Right cardiac atrium (tissue), 5 donors: ENCODE results near the gene SIM2. TPM values are rescaled to one million over a fixed set of nuclear protein-coding genes. Genes with fewer than 3 reads are reported as not detected.
A peak's percentile ranks its signal among the peaks of the same experiment; 100 is the strongest.

ENCODE experiments used
- ATAC-seq, 2 donors: fragments of 200-7000 bp; cut with Tn5 transposase; one replicate each; pipeline versions ENCODE4 v1.8.0 to v1.9.1; 2020; ENCODE audit warnings: moderate library complexity in 2 of 2, mild to moderate bottlenecking in 1 of 2
- DNase-seq, 3 donors: peaks; one replicate each; pipeline ENCODE4 v3.0.0-alpha.2; 2020
- H3K27ac ChIP-seq: one replicate; pipeline ENCODE4 v1.5.1; 2013; ENCODE audit warnings: mild to moderate bottlenecking, low read length, control low read depth, moderate library complexity
- H3K27me3 ChIP-seq: one replicate; pipeline ENCODE4 v1.6.1; 2013; ENCODE audit not compliant: control insufficient read depth, insufficient read depth
- H3K4me1 ChIP-seq: one replicate; pipeline ENCODE4 v1.6.1; 2013; ENCODE audit warnings: low read length; ENCODE audit not compliant: control insufficient read depth, insufficient read depth
- H3K4me3 ChIP-seq: one replicate; pipeline ENCODE4 v1.5.1; 2013; ENCODE audit warnings: low read length, control low read depth
- H3K9me3 ChIP-seq: one replicate; pipeline ENCODE4 v1.6.1; 2013; ENCODE audit warnings: low read length; ENCODE audit not compliant: control insufficient read depth
- WGBS: extraction: QIAGEN DNeasy Blood & Tissue Kit; methylation state at CpG from one replicate; pipeline ENCODE4 v1.1.7; 2013; 5-methylcytosine and 5-hydroxymethylcytosine counted together
- intact Hi-C, 4 donors: fragments of 100-400 bp; cut with DNase I; formaldehyde crosslinking; loops; one replicate each; pipeline versions ENCODE4 v1.11.0 to v1.14.0; 2022 to 2023
- polyA plus RNA-seq: library from polyadenylated mRNA; stranded (reverse); fragments of 200-250 nt; gene quantifications from one replicate; pipeline ENCODE4 v1.2.3, GENCODE V29; 2013
- total RNA-seq, 4 donors: library from RNA; stranded (reverse); fragmentation: NEBNext Ultra II Directional; extraction: Animal tissue kit (Norgen Biotek cat#: 25700); gene quantifications; one replicate each; pipeline ENCODE4 v1.2.1, GENCODE V29; 2021
- donor health status: healthy with polysubstance abuse.
- donor health status: DM: no; HTN: yes; CAD: no.
- donor health status: DM: no; HTN: no; CAD: no.
- donor health status: DM: no; HTN: yes; CAD: no; lungs with severe emphysema.
- donor health status: DM: yes; HTN: yes; CAD: no.

Gene SIM2
- total and polyA plus RNA-seq, 5 donors, result not detected

GRCh38 chr21:36709030-36709867 is 10.3 kb downstream of the SIM2 start:
- DNase-seq (no peak), ATAC-seq (peak in 1 of 2 donors; percentile 26)
- Histone ChIP-seq H3K27me3 (peaks cover 6% of the 10 kb centered on the region), H3K9me3 (no peaks in the 10 kb centered on the region), H3K4me1 (no peaks in the 10 kb centered on the region), H3K4me3 (no peak overlapping the region), H3K27ac (no peak overlapping the region)
- WGBS, result 3% methylated on average over 55 of the region's 55 CpGs
- intact Hi-C loops, result no loop called here

GRCh38 chr21:36709868-36710728 is 11.2 kb downstream of the SIM2 start:
- ATAC-seq, result no peak
- Histone ChIP-seq H3K9me3 (no peaks in the 10 kb centered on the region), H3K27me3 (peaks cover 6% of the 10 kb centered on the region), H3K4me3 (no peak overlapping the region), H3K4me1 (no peaks in the 10 kb centered on the region), H3K27ac (no peak overlapping the region)
- intact Hi-C loops, result no loop called here
- WGBS, result 9% methylated on average over 38 of the region's 38 CpGs
- peak in 1 of 3 donors; percentile 47 for DNase-seq

- Histone ChIP-seq H3K4me3 (no peak overlapping the region), H3K27me3 (peaks cover 6% of the 10 kb centered on the region)
- 14% methylated on average over 13 of the region's 13 CpGs for WGBS
Observed at GRCh38 chr21:36710729-36711048, 11.8 kb downstream of the SIM2 start.

GRCh38 chr21:36713746-36714145 is 14.8 kb downstream of the SIM2 start:
- intact Hi-C loops, result no loop called here
- no peak for DNase-seq
- Histone ChIP-seq H3K27ac (no peak overlapping the region), H3K4me3 (no peak overlapping the region), H3K4me1 (no peaks in the 10 kb centered on the region), H3K9me3 (no peaks in the 10 kb centered on the region), H3K27me3 (peaks cover 6% of the 10 kb centered on the region)
- ATAC-seq, result no peak
- WGBS, result 58% methylated on average over 3 of the region's 3 CpGs

More at GRCh38 chr21:36710729-36711048, 11.8 kb downstream of the SIM2 start:
- DNase-seq, result peak in 2 of 3 donors; percentile 41 to 42
- Histone ChIP-seq H3K4me1 (no peaks in the 10 kb centered on the region), H3K27ac (no peak overlapping the region), H3K9me3 (no peaks in the 10 kb centered on the region)
- intact Hi-C loops, result no loop called here
- ATAC-seq, result no peak

- intact Hi-C loops, result no loop called here
- DNase-seq (no peak), ATAC-seq (no peak)
- H3K27me3 ChIP-seq, result peaks cover 6% of the 10 kb centered on the region
- no peaks in the 10 kb centered on the region for H3K4me1 ChIP-seq
- no peaks in the 10 kb centered on the region for H3K9me3 ChIP-seq
- no peak overlapping the region for H3K27ac ChIP-seq
- H3K4me3 ChIP-seq, result no peak overlapping the region
- WGBS, result 86% methylated on average over 2 of the region's 2 CpGs
Observed at GRCh38 chr21:36716387-36716786, 17.5 kb downstream of the SIM2 start.

- no peaks in the 10 kb centered on the region for H3K9me3 ChIP-seq
- H3K27ac ChIP-seq, result no peak overlapping the region
- no peak overlapping the region for H3K4me3 ChIP-seq
- WGBS, result 57% methylated on average over 9 of the region's 9 CpGs
- peaks cover 6% of the 10 kb centered on the region for H3K27me3 ChIP-seq
- DNase-seq, result no peak
- H3K4me1 ChIP-seq, result no peaks in the 10 kb centered on the region
- ATAC-seq, result no peak
- intact Hi-C loops, result no loop called here
Observed at GRCh38 chr21:36716836-36717235, 17.9 kb downstream of the SIM2 start.

GRCh38 chr21:36717976-36718375 is 19.1 kb downstream of the SIM2 start:
- H3K4me3 ChIP-seq, result no peak overlapping the region
- DNase-seq (no peak), ATAC-seq (no peak)
- H3K27ac ChIP-seq, result no peak overlapping the region
- no peaks in the 10 kb centered on the region for H3K4me1 ChIP-seq
- H3K9me3 ChIP-seq, result no peaks in the 10 kb centered on the region
- peaks cover under 1% of the 10 kb centered on the region for H3K27me3 ChIP-seq
- intact Hi-C loops, result no loop called here
- WGBS, result 82% methylated on average over 6 of the region's 6 CpGs

- Histone ChIP-seq H3K4me3 (no peak overlapping the region), H3K4me1 (no peaks in the 10 kb centered on the region), H3K27me3 (no peaks in the 10 kb centered on the region), H3K9me3 (no peaks in the 10 kb centered on the region), H3K27ac (no peak overlapping the region)
- ATAC-seq (peak; percentile 25 to 33), DNase-seq (peak in 1 of 3 donors; percentile 47)
- WGBS, result 82% methylated on average over 18 of the region's 18 CpGs
- intact Hi-C loops, result no loop called here
Observed at GRCh38 chr21:36718951-36719501, 20.1 kb downstream of the SIM2 start.

GRCh38 chr21:36719614-36720013 is 20.7 kb downstream of the SIM2 start:
- no peak overlapping the region for H3K27ac ChIP-seq
- H3K4me3 ChIP-seq, result no peak overlapping the region
- 87% methylated on average over 10 of the region's 10 CpGs for WGBS
- no peaks in the 10 kb centered on the region for H3K9me3 ChIP-seq
- no peaks in the 10 kb centered on the region for H3K4me1 ChIP-seq
- DNase-seq (no peak), ATAC-seq (peak in 1 of 2 donors; percentile 41)
- intact Hi-C loops, result no loop called here
- no peaks in the 10 kb centered on the region for H3K27me3 ChIP-seq

GRCh38 chr21:36721817-36722216 is 22.9 kb downstream of the SIM2 start:
- intact Hi-C loops, result no loop called here
- no peak overlapping the region for H3K27ac ChIP-seq
- no peaks in the 10 kb centered on the region for H3K9me3 ChIP-seq
- H3K4me1 ChIP-seq, result no peaks in the 10 kb centered on the region
- WGBS, result 90% methylated on average over 7 of the region's 7 CpGs
- DNase-seq (no peak), ATAC-seq (no peak)
- H3K27me3 ChIP-seq, result no peaks in the 10 kb centered on the region
- no peak overlapping the region for H3K4me3 ChIP-seq
